Nephron (organoid): Measurements from ENCODE around the gene GPX6.

Experiments used
- H3K27ac Mint-ChIP-seq, 3 experiments: 2 replicates each; pipeline ENCODE4 v1.8.0; 2020; ENCODE audit warnings: mixed read lengths in 3 of 3, mild to moderate bottlenecking in 2 of 3, moderate library complexity in 1 of 3
- H3K27me3 Mint-ChIP-seq: 2 replicates; pipeline ENCODE4 v1.8.0; 2021; ENCODE audit warnings: low read depth, mild to moderate bottlenecking, moderate library complexity, mixed read lengths
- H3K36me3 Mint-ChIP-seq: 2 replicates; pipeline ENCODE4 v1.8.0; 2020; ENCODE audit warnings: low read depth, mixed read lengths
- H3K4me1 Mint-ChIP-seq: 2 replicates; pipeline ENCODE4 v1.8.0; 2020; ENCODE audit warnings: mixed read lengths
- H3K4me3 Mint-ChIP-seq, 3 experiments: 2 replicates each; pipeline ENCODE4 v1.8.0; 2020; ENCODE audit warnings: mild to moderate bottlenecking in 3 of 3, mixed read lengths in 3 of 3, moderate library complexity in 2 of 3
- H3K9me3 Mint-ChIP-seq: 2 replicates; pipeline ENCODE4 v1.8.0; 2020; ENCODE audit warnings: mixed read lengths
- TF ChIP-seq, protein P1 (sequence below), 3 experiments: fragments of 200-600 bp; sonication (generic); IDR thresholded peaks; one replicate each; pipeline ENCODE4 v1.5.0; 2021; ENCODE audit warnings: antibody characterized with exemption in 3 of 3; ENCODE audit not compliant: unreplicated experiment in 3 of 3

The GPX6 gene

DNA sequence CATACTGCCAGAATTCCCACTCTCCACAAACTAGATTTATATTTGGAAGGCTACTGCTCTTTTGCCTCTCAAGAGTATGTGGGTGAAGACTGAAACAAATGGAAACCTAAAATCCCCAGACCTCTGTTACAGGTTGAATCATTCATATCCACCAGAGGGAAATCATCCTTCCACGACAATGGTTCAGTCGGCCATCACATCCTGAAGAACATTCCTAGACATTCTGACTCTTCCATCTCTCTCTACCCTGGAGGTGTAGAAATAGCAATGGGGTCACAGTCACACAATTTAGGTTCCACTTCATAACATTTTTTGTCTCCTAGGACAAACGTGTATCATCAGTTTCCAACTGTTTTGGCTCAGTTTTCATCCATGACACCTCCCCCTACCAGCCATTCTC is 18.7 kb upstream of the GPX6 start:
- H3K9me3 Mint-ChIP-seq: no peaks in the 10 kb centered on the region
- H3K4me1 Mint-ChIP-seq: peaks cover 6% of the 10 kb centered on the region
- H3K27me3 Mint-ChIP-seq: peaks cover 19% of the 10 kb centered on the region

GRCh38 chr6:28531479-28532128 is 16.0 kb upstream of the GPX6 start:
- TF ChIP-seq, protein P1, sequence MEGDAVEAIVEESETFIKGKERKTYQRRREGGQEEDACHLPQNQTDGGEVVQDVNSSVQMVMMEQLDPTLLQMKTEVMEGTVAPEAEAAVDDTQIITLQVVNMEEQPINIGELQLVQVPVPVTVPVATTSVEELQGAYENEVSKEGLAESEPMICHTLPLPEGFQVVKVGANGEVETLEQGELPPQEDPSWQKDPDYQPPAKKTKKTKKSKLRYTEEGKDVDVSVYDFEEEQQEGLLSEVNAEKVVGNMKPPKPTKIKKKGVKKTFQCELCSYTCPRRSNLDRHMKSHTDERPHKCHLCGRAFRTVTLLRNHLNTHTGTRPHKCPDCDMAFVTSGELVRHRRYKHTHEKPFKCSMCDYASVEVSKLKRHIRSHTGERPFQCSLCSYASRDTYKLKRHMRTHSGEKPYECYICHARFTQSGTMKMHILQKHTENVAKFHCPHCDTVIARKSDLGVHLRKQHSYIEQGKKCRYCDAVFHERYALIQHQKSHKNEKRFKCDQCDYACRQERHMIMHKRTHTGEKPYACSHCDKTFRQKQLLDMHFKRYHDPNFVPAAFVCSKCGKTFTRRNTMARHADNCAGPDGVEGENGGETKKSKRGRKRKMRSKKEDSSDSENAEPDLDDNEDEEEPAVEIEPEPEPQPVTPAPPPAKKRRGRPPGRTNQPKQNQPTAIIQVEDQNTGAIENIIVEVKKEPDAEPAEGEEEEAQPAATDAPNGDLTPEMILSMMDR (IDR thresholded peaks at IDR 0.05; ENCODE audit: unreplicated experiment in 3 of 3): no peak
- Mint-ChIP-seq H3K27me3 (no peaks in the 10 kb centered on the region), H3K9me3 (no peaks in the 10 kb centered on the region), H3K36me3 (no peaks in the 10 kb centered on the region), H3K4me1 (peaks cover 6% of the 10 kb centered on the region), H3K27ac (no peak overlapping the region), H3K4me3 (no peak overlapping the region)

More for the DNA sequence above, 18.7 kb upstream of the GPX6 start:
- TF ChIP-seq, protein P1 (IDR thresholded peaks at IDR 0.05; ENCODE audit: unreplicated experiment in 3 of 3): no peak
- Mint-ChIP-seq H3K36me3 (no peaks in the 10 kb centered on the region), H3K27ac (no peak overlapping the region), H3K4me3 (no peak overlapping the region)

GRCh38 chr6:28530777-28531176 is 15.2 kb upstream of the GPX6 start:
- Mint-ChIP-seq H3K27ac (peak overlapping the region; percentile 32 to 81 (median 43)), H3K4me3 (peak overlapping the region; percentile 22 to 70 (median 60)), H3K4me1 (peaks cover 6% of the 10 kb centered on the region), H3K9me3 (no peaks in the 10 kb centered on the region), H3K27me3 (peaks cover 4% of the 10 kb centered on the region), H3K36me3 (no peaks in the 10 kb centered on the region)
- TF ChIP-seq, protein P1 (IDR thresholded peaks at IDR 0.05; ENCODE audit: unreplicated experiment in 3 of 3): no peak

GRCh38 chr6:28525496-28526039 is 10.0 kb upstream of the GPX6 start, which contains the start of gene GPX5:
GPX5 (plus strand) TSS chr6:28525881; CDS start chr6:28526014, 133 bp downstream.
- Mint-ChIP-seq H3K4me1 (peaks cover 15% of the 10 kb centered on the region), H3K4me3 (no peak within 1 kb of the TSS), H3K27me3 (peaks cover 19% of the 10 kb centered on the region), H3K9me3 (no peaks in the 10 kb centered on the region), H3K27ac (peak within 1 kb of the TSS in 1 of 3 experiments; percentile 37), H3K36me3 (no peaks in the 10 kb centered on the region)
- TF ChIP-seq, protein P1 (IDR thresholded peaks at IDR 0.05; ENCODE audit: unreplicated experiment in 3 of 3): no peak

DNA sequence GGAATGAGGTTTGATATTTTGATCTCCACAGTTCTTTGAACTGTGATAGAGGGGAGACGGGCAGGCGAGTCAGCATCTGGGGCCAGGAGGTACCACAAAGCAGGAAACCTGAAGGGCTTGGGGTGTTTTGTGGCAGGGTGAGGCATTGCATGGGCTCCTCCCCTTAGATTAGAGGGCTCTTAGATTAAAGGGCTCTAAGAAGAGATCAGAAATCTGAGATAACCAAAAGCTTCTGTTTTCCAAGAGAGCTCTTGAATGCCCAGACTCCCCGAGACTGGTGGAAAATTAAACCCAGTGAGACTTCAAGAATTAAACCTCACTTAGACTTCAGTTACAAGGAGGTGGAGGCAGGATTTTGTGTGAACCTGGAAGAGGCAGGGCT is 7.6 kb upstream of the GPX6 start:
- Mint-ChIP-seq H3K4me1 (peaks cover 14% of the 10 kb centered on the region), H3K27ac (peak overlapping the region in 2 of 3 experiments; percentile 3 to 23), H3K36me3 (no peaks in the 10 kb centered on the region), H3K27me3 (peaks cover 28% of the 10 kb centered on the region), H3K9me3 (no peaks in the 10 kb centered on the region), H3K4me3 (no peak overlapping the region)
- TF ChIP-seq, protein P1 (IDR thresholded peaks at IDR 0.05; ENCODE audit: unreplicated experiment in 3 of 3): no peak
